ENCODE results near the gene TARDBP. TPM values are rescaled to one million over a fixed set of nuclear protein-coding genes. Genes with fewer than 3 reads are reported as not detected.

Gene TARDBP
- total RNA-seq (132 TPM), polyA plus RNA-seq (10 to 100 TPM; 65.1 to 91.9 (median 74.8) TPM)

DNA sequence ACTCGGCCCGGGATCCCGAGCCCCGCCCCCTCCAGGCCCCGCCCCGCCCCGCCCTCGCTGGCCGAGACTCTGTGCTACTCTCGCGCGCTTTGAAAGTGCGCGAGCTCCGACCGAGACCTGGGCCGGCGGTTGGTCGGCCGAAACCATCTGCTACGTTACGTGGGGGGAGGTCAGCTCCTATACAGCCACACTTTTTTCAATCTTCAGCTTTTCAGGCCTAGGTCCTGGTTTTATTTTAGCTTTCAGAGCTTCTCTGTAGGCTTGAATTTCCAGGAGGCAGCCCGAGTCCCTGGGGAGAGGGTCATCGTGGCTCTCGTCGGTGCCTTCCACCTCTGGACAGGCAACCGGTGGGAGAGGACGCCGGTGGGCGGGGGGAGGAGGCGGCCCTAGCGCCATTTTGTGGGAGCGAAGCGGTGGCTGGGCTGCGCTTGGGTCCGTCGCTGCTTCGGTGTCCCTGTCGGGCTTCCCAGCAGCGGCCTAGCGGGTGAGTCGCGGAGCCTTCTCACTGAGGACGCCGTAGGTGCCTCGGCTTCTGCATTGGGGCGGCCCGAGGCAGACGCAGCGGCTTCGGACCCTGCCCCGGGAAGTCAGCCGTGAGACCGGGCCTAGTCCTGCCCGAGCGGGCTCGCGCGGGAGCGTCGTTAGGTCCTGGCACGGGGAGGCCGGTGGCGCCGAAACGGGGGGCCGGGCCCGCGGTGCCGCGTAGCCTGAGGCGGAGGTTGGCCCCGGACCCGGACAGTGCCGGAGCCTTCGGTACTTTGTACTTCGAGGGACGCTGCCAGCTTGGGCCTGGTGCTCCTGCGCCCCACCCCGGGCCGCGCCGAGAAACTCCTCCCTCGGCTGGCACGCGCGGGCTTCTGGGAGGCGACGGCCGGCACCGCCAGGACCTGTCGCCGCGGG lies at the start of gene TARDBP:
Gene TARDBP, plus strand, starts transcription at position 395 of the 900 bp plus-strand sequence. CDS start 1,074 bp downstream, outside the sequence.
- Histone ChIP-seq H3K4me3 (ENCODE audit: low read depth, low read length) (peak within 1 kb of the TSS; percentile 91), H3K27ac (ENCODE audit: insufficient read depth, low read length, poor library complexity, severe bottlenecking) (peak within 1 kb of the TSS; percentile 91), H3K27me3 (ENCODE audit: control insufficient read depth, insufficient read depth, low read length) (no peaks in the 10 kb centered on the region), H3K9me3 (ENCODE audit: control insufficient read depth in 2 of 2, low read length in 2 of 2) (no peaks in the 10 kb centered on the region), H3K4me1 (ENCODE audit: control insufficient read depth, insufficient read depth, low read length, poor library complexity, severe bottlenecking) (peaks cover 45% of the 10 kb centered on the region), H3K36me3 (ENCODE audit: control insufficient read depth, insufficient read depth, low read length) (peaks cover 36% of the 10 kb centered on the region)
- Mint-ChIP-seq H3K36me3 (peaks cover 23% of the 10 kb centered on the region), H3K4me3 (peak within 1 kb of the TSS; percentile 92 to 97 (median 95)), H3K27me3 (no peaks in the 10 kb centered on the region), H3K27ac (peak within 1 kb of the TSS; percentile 97 to 98 (median 98)), H3K9me3 (no peaks in the 10 kb centered on the region), H3K4me1 (peaks cover 0 to 43% (median 20%) of the 10 kb centered on the region in 4 donors)
- ATAC-seq (ENCODE audit: low read depth in 2 of 2), result peak; percentile 89 to 92
- DNase-seq, result peak; percentile 84 to 94 (median 93)

- peaks cover 0 to 1% (median 0%) of the 10 kb centered on the region in 7 donors for H3K9me3 Mint-ChIP-seq
- no peak for ATAC-seq (ENCODE audit: low read depth in 2 of 2)
- no peaks in the 10 kb centered on the region for H3K9me3 ChIP-seq (ENCODE audit: control insufficient read depth in 2 of 2, low read length in 2 of 2)
- DNase-seq, result peak in 1 of 3 donors; percentile 5
- H3K36me3 Mint-ChIP-seq, result no peaks in the 10 kb centered on the region
- H3K27me3 Mint-ChIP-seq, result peaks cover 21% of the 10 kb centered on the region
- H3K36me3 ChIP-seq (ENCODE audit: control insufficient read depth, insufficient read depth, low read length), result no peaks in the 10 kb centered on the region
- no peak overlapping the region for H3K27ac ChIP-seq (ENCODE audit: insufficient read depth, low read length, poor library complexity, severe bottlenecking)
- H3K4me1 Mint-ChIP-seq, result peaks cover 0 to 20% (median 9%) of the 10 kb centered on the region in 4 donors
- H3K4me3 Mint-ChIP-seq, result peak overlapping the region in 1 of 4 donors; percentile 26
- peaks cover 6% of the 10 kb centered on the region for H3K4me1 ChIP-seq (ENCODE audit: control insufficient read depth, insufficient read depth, low read length, poor library complexity, severe bottlenecking)
- H3K27me3 ChIP-seq (ENCODE audit: control insufficient read depth, insufficient read depth, low read length), result no peaks in the 10 kb centered on the region
- H3K4me3 ChIP-seq (ENCODE audit: low read depth, low read length), result no peak overlapping the region
- peak overlapping the region; percentile 68 to 71 (median 69) for H3K27ac Mint-ChIP-seq
Measured at GRCh38 chr1:10965546-10966226, 46.8 kb upstream of the TARDBP start.

- Histone ChIP-seq H3K27ac (ENCODE audit: insufficient read depth, low read length, poor library complexity, severe bottlenecking) (no peak overlapping the region), H3K27me3 (ENCODE audit: control insufficient read depth, insufficient read depth, low read length) (no peaks in the 10 kb centered on the region), H3K9me3 (ENCODE audit: control insufficient read depth in 2 of 2, low read length in 2 of 2) (no peaks in the 10 kb centered on the region), H3K4me3 (ENCODE audit: low read depth, low read length) (no peak overlapping the region), H3K36me3 (ENCODE audit: control insufficient read depth, insufficient read depth, low read length) (no peaks in the 10 kb centered on the region), H3K4me1 (ENCODE audit: control insufficient read depth, insufficient read depth, low read length, poor library complexity, severe bottlenecking) (no peaks in the 10 kb centered on the region)
- H3K4me1 Mint-ChIP-seq, result peaks cover 0 to 20% (median 9%) of the 10 kb centered on the region in 4 donors
- H3K27ac Mint-ChIP-seq, result no peak overlapping the region
- DNase-seq (no peak), ATAC-seq (ENCODE audit: low read depth in 2 of 2) (no peak)
- no peak overlapping the region for H3K4me3 Mint-ChIP-seq
- H3K9me3 Mint-ChIP-seq, result peaks cover 0 to 3% (median 0%) of the 10 kb centered on the region in 7 donors
- H3K27me3 Mint-ChIP-seq, result peaks cover 15% of the 10 kb centered on the region
- no peaks in the 10 kb centered on the region for H3K36me3 Mint-ChIP-seq
Measured at GRCh38 chr1:10967090-10967489, 45.4 kb upstream of the TARDBP start.

DNA sequence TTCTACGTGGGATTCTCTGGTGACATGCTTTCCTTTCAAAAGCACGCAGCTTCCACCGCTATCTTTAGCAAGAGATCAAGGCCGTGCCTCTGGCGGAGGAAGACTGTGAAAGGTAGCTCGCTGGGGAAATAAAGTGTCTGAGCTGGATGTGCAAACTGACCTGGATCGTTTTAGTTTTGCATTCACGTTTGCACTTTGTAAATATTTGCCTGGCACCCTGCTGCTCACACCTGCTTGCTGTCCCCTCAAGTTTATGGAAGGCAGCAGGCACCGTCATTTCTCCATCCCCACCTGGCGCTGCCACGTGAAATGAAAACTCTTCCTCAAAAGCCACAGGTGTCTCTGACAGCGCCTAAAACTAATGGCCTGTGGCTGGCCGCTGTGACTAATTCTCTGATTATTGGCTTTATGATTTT lies 44.0 kb upstream of the TARDBP start:
- Histone ChIP-seq H3K27ac (ENCODE audit: insufficient read depth, low read length, poor library complexity, severe bottlenecking) (no peak overlapping the region), H3K9me3 (ENCODE audit: control insufficient read depth in 2 of 2, low read length in 2 of 2) (no peaks in the 10 kb centered on the region), H3K4me1 (ENCODE audit: control insufficient read depth, insufficient read depth, low read length, poor library complexity, severe bottlenecking) (no peaks in the 10 kb centered on the region), H3K36me3 (ENCODE audit: control insufficient read depth, insufficient read depth, low read length) (no peaks in the 10 kb centered on the region), H3K4me3 (ENCODE audit: low read depth, low read length) (no peak overlapping the region), H3K27me3 (ENCODE audit: control insufficient read depth, insufficient read depth, low read length) (no peaks in the 10 kb centered on the region)
- no peak for ATAC-seq (ENCODE audit: low read depth in 2 of 2)
- H3K4me1 Mint-ChIP-seq, result peaks cover 0 to 20% (median 9%) of the 10 kb centered on the region in 4 donors
- no peak for DNase-seq
- H3K9me3 Mint-ChIP-seq, result peaks cover 0 to 3% (median 0%) of the 10 kb centered on the region in 7 donors
- H3K4me3 Mint-ChIP-seq, result no peak overlapping the region
- peaks cover 10% of the 10 kb centered on the region for H3K27me3 Mint-ChIP-seq
- no peaks in the 10 kb centered on the region for H3K36me3 Mint-ChIP-seq
- H3K27ac Mint-ChIP-seq, result no peak overlapping the region

- no peaks in the 10 kb centered on the region for H3K4me1 ChIP-seq (ENCODE audit: control insufficient read depth, insufficient read depth, low read length, poor library complexity, severe bottlenecking)
- Mint-ChIP-seq H3K4me1 (peaks cover 0 to 20% (median 9%) of the 10 kb centered on the region in 4 donors), H3K27me3 (peaks cover 4% of the 10 kb centered on the region), H3K9me3 (peaks cover 0 to 3% (median 0%) of the 10 kb centered on the region in 7 donors), H3K27ac (peak overlapping the region in 1 of 3 donors; percentile 7), H3K4me3 (no peak overlapping the region), H3K36me3 (no peaks in the 10 kb centered on the region)
- DNase-seq (no peak), ATAC-seq (ENCODE audit: low read depth in 2 of 2) (no peak)
- no peaks in the 10 kb centered on the region for H3K27me3 ChIP-seq (ENCODE audit: control insufficient read depth, insufficient read depth, low read length)
- H3K36me3 ChIP-seq (ENCODE audit: control insufficient read depth, insufficient read depth, low read length), result no peaks in the 10 kb centered on the region
- H3K4me3 ChIP-seq (ENCODE audit: low read depth, low read length), result no peak overlapping the region
- no peaks in the 10 kb centered on the region for H3K9me3 ChIP-seq (ENCODE audit: control insufficient read depth in 2 of 2, low read length in 2 of 2)
- H3K27ac ChIP-seq (ENCODE audit: insufficient read depth, low read length, poor library complexity, severe bottlenecking), result no peak overlapping the region
Measured at GRCh38 chr1:10969267-10969970, 43.0 kb upstream of the TARDBP start.

- peaks cover 0 to 17% (median 8%) of the 10 kb centered on the region in 4 donors for H3K4me1 Mint-ChIP-seq
- H3K27ac Mint-ChIP-seq, result no peak overlapping the region
- Histone ChIP-seq H3K27ac (ENCODE audit: insufficient read depth, low read length, poor library complexity, severe bottlenecking) (no peak overlapping the region), H3K9me3 (ENCODE audit: control insufficient read depth in 2 of 2, low read length in 2 of 2) (no peaks in the 10 kb centered on the region), H3K4me1 (ENCODE audit: control insufficient read depth, insufficient read depth, low read length, poor library complexity, severe bottlenecking) (no peaks in the 10 kb centered on the region), H3K36me3 (ENCODE audit: control insufficient read depth, insufficient read depth, low read length) (no peaks in the 10 kb centered on the region), H3K27me3 (ENCODE audit: control insufficient read depth, insufficient read depth, low read length) (no peaks in the 10 kb centered on the region), H3K4me3 (ENCODE audit: low read depth, low read length) (no peak overlapping the region)
- H3K4me3 Mint-ChIP-seq, result no peak overlapping the region
- ATAC-seq (ENCODE audit: low read depth in 2 of 2), result no peak
- DNase-seq, result no peak
- H3K9me3 Mint-ChIP-seq, result peaks cover 0 to 3% (median 0%) of the 10 kb centered on the region in 7 donors
- H3K27me3 Mint-ChIP-seq, result peaks cover 4% of the 10 kb centered on the region
- no peaks in the 10 kb centered on the region for H3K36me3 Mint-ChIP-seq
Measured at GRCh38 chr1:10969971-10970332, 42.5 kb upstream of the TARDBP start.

- no peaks in the 10 kb centered on the region for H3K36me3 ChIP-seq (ENCODE audit: control insufficient read depth, insufficient read depth, low read length)
- ATAC-seq (ENCODE audit: low read depth in 2 of 2), result no peak
- Mint-ChIP-seq H3K4me1 (peaks cover 0 to 2% (median under 1%) of the 10 kb centered on the region in 4 donors), H3K4me3 (no peak overlapping the region), H3K36me3 (no peaks in the 10 kb centered on the region), H3K27ac (no peak overlapping the region), H3K9me3 (peaks cover 0 to 3% (median 0%) of the 10 kb centered on the region in 7 donors), H3K27me3 (peaks cover 11% of the 10 kb centered on the region)
- no peak for DNase-seq
- H3K27ac ChIP-seq (ENCODE audit: insufficient read depth, low read length, poor library complexity, severe bottlenecking), result no peak overlapping the region
- no peaks in the 10 kb centered on the region for H3K27me3 ChIP-seq (ENCODE audit: control insufficient read depth, insufficient read depth, low read length)
- H3K4me1 ChIP-seq (ENCODE audit: control insufficient read depth, insufficient read depth, low read length, poor library complexity, severe bottlenecking), result no peaks in the 10 kb centered on the region
- no peak overlapping the region for H3K4me3 ChIP-seq (ENCODE audit: low read depth, low read length)
- no peaks in the 10 kb centered on the region for H3K9me3 ChIP-seq (ENCODE audit: control insufficient read depth in 2 of 2, low read length in 2 of 2)
Measured at GRCh38 chr1:10973552-10973951, 38.9 kb upstream of the TARDBP start.
